HS-5 (cell line): ENCODE results near the gene RAB15.

Source experiments
- DNase-seq: peaks from one replicate; pipeline ENCODE4 v3.0.0-alpha.2; 2012; ENCODE audit warnings: low read depth

RAB15 gene

GRCh38 chr14:64990296-64990695 is 18.2 kb upstream of the RAB15 start:
- no peak for DNase-seq

GRCh38 chr14:64987438-64987767 is 15.3 kb upstream of the RAB15 start:
- no peak for DNase-seq

- peak; percentile 91 for DNase-seq
These were observed 14.7 kb upstream of the RAB15 start, which contains the start of gene FNTB for GRCh38 chr14:64986648-64987437. Gene FNTB (plus strand): TSS chr14:64986895. CDS start chr14:64986954, 59 bp downstream.

- DNase-seq: no peak
These were observed 11.5 kb upstream of the RAB15 start for GRCh38 chr14:64983439-64984310.

- DNase-seq: no peak
These were observed 7.4 kb upstream of the RAB15 start for GRCh38 chr14:64979336-64980074.

GRCh38 chr14:64974563-64974962 is 2.4 kb upstream of the RAB15 start:
- no peak for DNase-seq

GRCh38 chr14:64973826-64974225 is 1.7 kb upstream of the RAB15 start:
- DNase-seq: no peak

GRCh38 chr14:64973026-64973442 is 898 bp upstream of the RAB15 start:
- DNase-seq: no peak

GRCh38 chr14:64971491-64971942 is 619 bp downstream of the RAB15 start:
- no peak for DNase-seq

- no peak for DNase-seq
These were observed 1.2 kb downstream of the RAB15 start for GRCh38 chr14:64970776-64971477.

- no peak for DNase-seq
These were observed 2.1 kb downstream of the RAB15 start for GRCh38 chr14:64970041-64970440.

- no peak for DNase-seq
These were observed 3.5 kb downstream of the RAB15 start for GRCh38 chr14:64968651-64969050.

GRCh38 chr14:64968167-64968566 is 4.0 kb downstream of the RAB15 start:
- no peak for DNase-seq

- no peak for DNase-seq
These were observed 5.2 kb downstream of the RAB15 start for GRCh38 chr14:64966976-64967375.

- DNase-seq: no peak
These were observed 6.7 kb downstream of the RAB15 start for GRCh38 chr14:64965356-64966000.

GRCh38 chr14:64963611-64964010 is 8.5 kb downstream of the RAB15 start:
- no peak for DNase-seq

- no peak for DNase-seq
These were observed 11.3 kb downstream of the RAB15 start for GRCh38 chr14:64960762-64961276.

GRCh38 chr14:64958743-64959142 is 13.4 kb downstream of the RAB15 start:
- DNase-seq: no peak

GRCh38 chr14:64958201-64958600 is 13.9 kb downstream of the RAB15 start:
- DNase-seq: no peak

- no peak for DNase-seq
These were observed 15.3 kb downstream of the RAB15 start for GRCh38 chr14:64956697-64957406.
